Mucosa of descending colon (tissue), 3 donors: ENCODE data around the gene MINDY3. TPM values are rescaled to one million over a fixed set of nuclear protein-coding genes. Genes with fewer than 3 reads are reported as not detected.

Source experiments
- ATAC-seq: fragments of 200-7000 bp; cut with Tn5 transposase; one replicate; pipeline ENCODE4 v1.9.1; 2020; ENCODE audit warnings: mild to moderate bottlenecking, moderate library complexity
- DNase-seq, 3 donors: peaks; one replicate each; pipeline ENCODE4 v3.0.0-alpha.2; 2020
- H3K36me3 ChIP-seq: fragments of 200-600 bp; one replicate; pipeline ENCODE4 v1.8.0; 2021; ENCODE audit warnings: low read depth, mild to moderate bottlenecking
- H3K4me1 ChIP-seq: fragments of 200-600 bp; one replicate; pipeline ENCODE4 v1.8.0; 2021; ENCODE audit warnings: low read depth, mild to moderate bottlenecking
- H3K4me3 ChIP-seq: fragments of 200-600 bp; one replicate; pipeline ENCODE4 v1.8.0; 2021; ENCODE audit warnings: mild to moderate bottlenecking
- H3K9me3 ChIP-seq: fragments of 200-600 bp; one replicate; pipeline ENCODE4 v1.8.0; 2021; ENCODE audit warnings: mild to moderate bottlenecking
- CTCF ChIP-seq: fragments of 200-600 bp; IDR thresholded peaks from one replicate; pipeline ENCODE4 v1.8.0; 2022; ENCODE audit warnings: antibody characterized with exemption, mild to moderate bottlenecking
- intact Hi-C, 2 donors: fragments of 100-400 bp; cut with DNase I in 1 of 2; cut with micrococcal nuclease in 1 of 2; formaldehyde crosslinking; loops; one replicate each; pipeline versions ENCODE4 v1.11.0 to v1.11.1; 2022; cut with DNase I, micrococcal nuclease
- total RNA-seq, 3 donors: library from RNA; stranded (reverse); fragmentation: NEBNext Ultra II Directional in 2 of 3; extraction: Animal tissue kit (Norgen Biotek cat#: 25700) in 2 of 3; gene quantifications; one replicate each; pipeline versions ENCODE4 v1.2.1 to v1.2.4, GENCODE V29; 2021 to 2023
- donor health status: DM: no; HTN: no; CAD: no; lungs with moderate emphysema.
- donor health status: DM: no; HTN: no; CAD: no.
- donor health status: DM: no; HTN: yes; CAD: no.

MINDY3 gene
- total RNA-seq, 3 donors from 2014 or later: 20.2 to 36.4 (median 28.4) TPM

DNA sequence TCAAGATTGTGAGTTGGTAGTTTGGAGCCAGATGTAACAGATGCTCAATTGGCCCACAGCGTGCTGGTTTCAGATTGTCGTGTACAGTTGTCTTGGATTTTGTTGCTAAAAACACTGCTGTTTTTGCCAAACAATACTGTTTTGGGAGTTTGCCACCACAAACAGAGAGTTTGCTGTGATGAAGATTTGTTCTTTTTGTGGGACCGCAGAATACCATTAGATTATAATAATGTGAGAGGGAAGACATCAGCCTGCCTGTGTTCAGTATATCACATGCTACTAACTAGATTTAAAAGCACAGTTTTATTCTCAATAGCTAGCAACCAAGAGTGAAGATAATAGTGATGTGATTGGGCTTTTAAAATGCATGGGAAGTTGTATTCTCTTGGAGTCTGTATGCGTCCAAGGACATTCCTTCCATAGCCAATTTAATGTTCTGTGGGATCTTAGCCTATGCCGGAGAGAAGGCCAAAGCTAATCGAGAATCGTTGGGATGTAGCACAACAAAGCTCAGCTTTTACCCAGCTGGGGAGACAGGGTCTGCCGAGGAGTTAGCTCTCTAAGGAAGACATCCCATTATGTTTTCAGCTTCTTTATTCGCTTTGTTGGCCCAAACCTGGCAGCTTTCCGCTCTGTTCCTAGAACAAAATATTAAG, 121.9 kb downstream of the MINDY3 start:
- TF ChIP-seq CTCF: no peak
- H3K4me1 ChIP-seq: no peaks in the 10 kb centered on the region
- no peaks in the 10 kb centered on the region for H3K9me3 ChIP-seq
- DNase-seq (no peak), ATAC-seq (peak; percentile 49)
- no peaks in the 10 kb centered on the region for H3K36me3 ChIP-seq
- H3K4me3 ChIP-seq: no peak overlapping the region
- intact Hi-C loops: no loop called here

- no peak for TF ChIP-seq CTCF
- intact Hi-C loops: no loop called here
- no peaks in the 10 kb centered on the region for H3K36me3 ChIP-seq
- DNase-seq: no peak
- no peak for ATAC-seq
- H3K9me3 ChIP-seq: no peaks in the 10 kb centered on the region
- no peak overlapping the region for H3K4me3 ChIP-seq
- H3K4me1 ChIP-seq: no peaks in the 10 kb centered on the region
Measured at GRCh38 chr10:15737656-15738055, 122.7 kb downstream of the MINDY3 start.

GRCh38 chr10:15735763-15736162, 124.5 kb downstream of the MINDY3 start:
- DNase-seq (peak in 1 of 3 donors; percentile 10), ATAC-seq (peak; percentile 25)
- H3K4me1 ChIP-seq: no peaks in the 10 kb centered on the region
- TF ChIP-seq CTCF: no peak
- no peak overlapping the region for H3K4me3 ChIP-seq
- no peaks in the 10 kb centered on the region for H3K9me3 ChIP-seq
- no peaks in the 10 kb centered on the region for H3K36me3 ChIP-seq
- intact Hi-C loops: no loop called here

DNA sequence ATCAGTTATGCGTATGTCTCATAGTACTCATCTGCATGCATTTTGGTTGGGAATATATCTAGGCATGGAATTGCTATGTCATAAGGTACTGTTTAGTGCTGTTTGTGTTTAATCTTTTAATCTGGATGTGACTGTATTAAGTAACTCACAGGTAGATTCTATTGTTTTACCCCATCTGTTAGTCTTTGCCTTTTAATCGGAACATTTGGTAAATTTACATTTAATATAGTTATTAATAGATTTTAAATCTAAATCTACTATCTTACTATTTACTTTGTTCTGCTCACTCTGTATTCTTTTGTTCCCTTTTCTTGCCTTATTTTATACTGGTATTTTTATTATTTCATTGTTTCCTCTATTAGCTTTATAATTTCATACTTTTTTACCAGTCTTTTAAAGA, 130.0 kb downstream of the MINDY3 start:
- intact Hi-C loops: no loop called here
- no peak overlapping the region for H3K4me3 ChIP-seq
- no peak for ATAC-seq
- H3K36me3 ChIP-seq: no peaks in the 10 kb centered on the region
- TF ChIP-seq CTCF: no peak
- no peak for DNase-seq
- no peaks in the 10 kb centered on the region for H3K4me1 ChIP-seq
- H3K9me3 ChIP-seq: no peaks in the 10 kb centered on the region

GRCh38 chr10:15729890-15730289, 130.4 kb downstream of the MINDY3 start:
- intact Hi-C loops: loop anchor here in 1 of 2 donors (10.0 kb wide), 1 partner anchor 295 kb away; no protein-coding TSS in a partner anchor
- Histone ChIP-seq H3K36me3 (no peaks in the 10 kb centered on the region), H3K4me3 (no peak overlapping the region), H3K9me3 (no peaks in the 10 kb centered on the region), H3K4me1 (no peaks in the 10 kb centered on the region)
- TF ChIP-seq CTCF: no peak
- no peak for ATAC-seq
- DNase-seq: no peak

Other genes with a start within 250 kb of the MINDY3 start
- gene ITGA8, start 140.6 kb downstream of the MINDY3 start, total RNA-seq: 1 to 10 TPM; 2.2 to 3.4 (median 2.5) TPM